Stomach (tissue), 9 donors: Measurements from ENCODE around the gene TOX2. TPM values are rescaled to one million over a fixed set of nuclear protein-coding genes. Genes with fewer than 3 reads are reported as not detected.

Experiments
- DNase-seq, 2 donors: peaks; one replicate each; pipeline versions ENCODE4 v3.0.0 to v3.0.0-alpha.2; 2013 to 2019
- H3K27ac ChIP-seq, 5 donors: fragments of 200-600 bp in 4 of 5; sonication (generic) in 4 of 5; one replicate each; pipeline ENCODE4 v1.5.1; 2013 to 2019; ENCODE audit warnings: mild to moderate bottlenecking in 1 of 5, moderate library complexity in 1 of 5
- H3K27me3 ChIP-seq, 3 donors: fragments of 200-600 bp; sonication (generic); one replicate each; pipeline ENCODE4 v1.5.1; 2017 to 2019; ENCODE audit warnings: mixed run types in 1 of 3
- H3K36me3 ChIP-seq, 4 donors: fragments of 200-600 bp; sonication (generic); 1 replicate in 3 of 4; 2 replicates in 1 of 4; pipeline ENCODE4 v1.5.1; 2016 to 2019
- H3K4me1 ChIP-seq, 4 donors: fragments of 200-600 bp; sonication (generic); one replicate each; pipeline ENCODE4 v1.5.1; 2016 to 2019
- H3K4me3 ChIP-seq, 4 donors: fragments of 200-600 bp; sonication (generic) in 3 of 4; one replicate each; pipeline ENCODE4 v1.5.1; 2016 to 2019; ENCODE audit warnings: mild to moderate bottlenecking in 1 of 4
- H3K9me3 ChIP-seq, 4 donors: fragments of 200-600 bp; sonication (generic); one replicate each; pipeline ENCODE4 v1.5.1; 2016 to 2019
- CTCF ChIP-seq, 7 experiments: fragments of 450-650 bp in 4 of 7; fragments of 200-600 bp in 3 of 7; sonication (generic) in 3 of 7; IDR thresholded peaks; one replicate each; pipeline ENCODE4 v1.5.1; 2016 to 2019; ENCODE audit warnings: antibody characterized with exemption in 7 of 7, control low read depth in 2 of 7, mild to moderate bottlenecking in 1 of 7
- EP300 ChIP-seq: sonication (generic); formaldehyde crosslinking; IDR thresholded peaks from one replicate; pipeline ENCODE4 v1.6.1; 2017; ENCODE audit warnings: antibody characterized with exemption
- POLR2A ChIP-seq, 4 donors: fragments of 450-650 bp; IDR thresholded peaks; one replicate each; pipeline ENCODE4 v1.6.1; 2016; ENCODE audit warnings: antibody characterized with exemption in 4 of 4, control low read depth in 2 of 4, mild to moderate bottlenecking in 1 of 4, moderate library complexity in 1 of 4
- POLR2AphosphoS5 ChIP-seq, 3 donors: sonication (generic); formaldehyde crosslinking; IDR thresholded peaks; one replicate each; pipeline ENCODE4 v1.6.1; 2016; ENCODE audit warnings: antibody characterized with exemption in 3 of 3
- WGBS, 5 donors: extraction: QIAGEN DNeasy Blood & Tissue Kit in 3 of 5; methylation state at CpG; one replicate each; pipeline versions ENCODE4 v1.1.5 to v1.1.7; 2013 to 2018; 5-methylcytosine and 5-hydroxymethylcytosine counted together
- intact Hi-C: fragments of 100-400 bp; cut with DNase I; formaldehyde crosslinking; loops from one replicate; pipeline ENCODE4 v1.15.1; 2023; ENCODE audit warnings: low total_unique reads
- polyA plus RNA-seq, 3 donors: library from polyadenylated mRNA; stranded (reverse); fragments of 200-250 nt; gene quantifications; one replicate each; pipeline ENCODE4 v1.2.3, GENCODE V29; 2013
- total RNA-seq, 5 donors: library from RNA; depleted of rRNA; stranded (reverse); fragments of >200 nt; gene quantifications; one replicate each; pipeline versions ENCODE4 v1.1.0 to v1.2.3, GENCODE V29; 2014 to 2016
- donor health status: healthy with polysubstance abuse.
- donor health status: Bipolar disorder and iron deficiency.
- donor health status: healthy.

TOX2 gene
- total and polyA plus RNA-seq, 8 donors, result 0.87 to 20.2 (median 7.0) TPM; not detected in 1

- H3K4me3 ChIP-seq, result no peak overlapping the region
- no peaks in the 10 kb centered on the region for H3K36me3 ChIP-seq
- H3K9me3 ChIP-seq, result no peaks in the 10 kb centered on the region
- H3K27ac ChIP-seq, result no peak overlapping the region
- H3K27me3 ChIP-seq, result peaks cover 0 to 5% (median 0%) of the 10 kb centered on the region in 3 donors
- intact Hi-C loops, result no loop called here
- peaks cover 4 to 58% (median 23%) of the 10 kb centered on the region in 4 donors for H3K4me1 ChIP-seq
- WGBS, 5 donors, result 52 to 62% (median 56%) methylated on average over 16 to 18 of the region's 18 CpGs
- DNase-seq, result peak; percentile 52 to 67
- no peak for TF ChIP-seq POLR2AphosphoS5 (IDR thresholded peaks at IDR 0.05)
- no peak for TF ChIP-seq CTCF (IDR thresholded peaks at IDR 0.05)
- TF ChIP-seq POLR2A (IDR thresholded peaks at IDR 0.05), result no peak
- TF ChIP-seq EP300, result no peak
Measured at GRCh38 chr20:43949741-43950618, 35.3 kb downstream of the TOX2 start.

- no peaks in the 10 kb centered on the region for H3K36me3 ChIP-seq
- WGBS, 5 donors, result 58 to 73% (median 65%) methylated on average over 8 of the region's 8 CpGs
- H3K4me1 ChIP-seq, result peaks cover 24 to 83% (median 44%) of the 10 kb centered on the region in 4 donors
- DNase-seq, result no peak
- H3K4me3 ChIP-seq, result no peak overlapping the region
- peaks cover 0 to 5% (median 0%) of the 10 kb centered on the region in 3 donors for H3K27me3 ChIP-seq
- no peak for TF ChIP-seq POLR2AphosphoS5 (IDR thresholded peaks at IDR 0.05)
- no peak for TF ChIP-seq CTCF (IDR thresholded peaks at IDR 0.05)
- TF ChIP-seq EP300, result no peak
- H3K9me3 ChIP-seq, result no peaks in the 10 kb centered on the region
- H3K27ac ChIP-seq, result no peak overlapping the region
- intact Hi-C loops, result no loop called here
Measured at GRCh38 chr20:43953919-43954592, 39.4 kb downstream of the TOX2 start.

- TF ChIP-seq CTCF (IDR thresholded peaks at IDR 0.05) (no peak), POLR2AphosphoS5 (IDR thresholded peaks at IDR 0.05) (no peak), POLR2A (IDR thresholded peaks at IDR 0.05) (no peak), EP300 (no peak)
- peaks cover 27 to 83% (median 49%) of the 10 kb centered on the region in 4 donors for H3K4me1 ChIP-seq
- H3K27ac ChIP-seq, result peak overlapping the region in 2 of 5 donors; percentile 56 to 75
- H3K9me3 ChIP-seq, result no peaks in the 10 kb centered on the region
- H3K27me3 ChIP-seq, result peaks cover 0 to 2% (median 0%) of the 10 kb centered on the region in 3 donors
- no peak for DNase-seq
- intact Hi-C loops, result no loop called here
- H3K36me3 ChIP-seq, result no peaks in the 10 kb centered on the region
- H3K4me3 ChIP-seq, result no peak overlapping the region
- 65 to 73% (median 68%) methylated on average over 6 of the region's 6 CpGs for WGBS, 5 donors
Measured at GRCh38 chr20:43954704-43955061, 40.0 kb downstream of the TOX2 start.

GRCh38 chr20:43955062-43955749, 40.6 kb downstream of the TOX2 start:
- Histone ChIP-seq H3K36me3 (no peaks in the 10 kb centered on the region), H3K4me1 (peaks cover 30 to 85% (median 52%) of the 10 kb centered on the region in 4 donors), H3K27ac (peak overlapping the region in 4 of 5 donors; percentile 9 to 75 (median 40)), H3K4me3 (no peak overlapping the region), H3K9me3 (no peaks in the 10 kb centered on the region), H3K27me3 (no peaks in the 10 kb centered on the region)
- WGBS, 5 donors, result 22 to 35% (median 28%) methylated on average over 6 of the region's 6 CpGs
- TF ChIP-seq POLR2A (IDR thresholded peaks at IDR 0.05), result no peak
- no peak for TF ChIP-seq CTCF (IDR thresholded peaks at IDR 0.05)
- TF ChIP-seq EP300, result no peak
- peak in 1 of 3 donors; percentile 35 for TF ChIP-seq POLR2AphosphoS5 (IDR thresholded peaks at IDR 0.05)
- DNase-seq, result no peak
- intact Hi-C loops, result no loop called here
